ENCODE data around the gene MBP.

- no peak for TF ChIP-seq CTCF (IDR thresholded peaks at IDR 0.05)
- TF ChIP-seq SIN3A (IDR thresholded peaks at IDR 0.05; ENCODE audit: borderline replicate concordance, insufficient read depth, low read depth, low read length) = no peak
Measured at GRCh38 chr18:77053616-77054287, 78.8 kb downstream of the MBP start.
